H1 (cell line): Measurements from ENCODE around the gene HARS1.

Source experiments
- CEBPB ChIP-seq: IDR thresholded peaks from 2 replicates; pipeline ENCODE4 v1.6.1; 2012; ENCODE audit warnings: low read depth, low read length
- CREB1 ChIP-seq: IDR thresholded peaks from 2 replicates; pipeline ENCODE4 v1.6.1; 2012; ENCODE audit warnings: inconsistent platforms
- EZH2 ChIP-seq: fragments of 200-600 bp; sonication (generic); IDR thresholded peaks from 2 replicates; pipeline ENCODE4 v1.7.1; 2012; ENCODE audit warnings: low read depth, mild to moderate bottlenecking, moderate library complexity, low read length, inconsistent platforms; ENCODE audit not compliant: severe bottlenecking
- JUN ChIP-seq: IDR thresholded peaks from 2 replicates; pipeline ENCODE4 v1.6.1; 2011; ENCODE audit warnings: low read depth, mild to moderate bottlenecking, improper control_type of control experiment, low read length
- SP1 ChIP-seq: IDR thresholded peaks from 2 replicates; pipeline ENCODE4 v1.6.1; 2011; ENCODE audit warnings: low read depth, low read length
- TF ChIP-seq, protein P1 (sequence below), 3 experiments: IDR thresholded peaks; 1 replicate in 2 of 3; 2 replicates in 1 of 3; pipeline versions ENCODE4 v1.5.1 to v1.6.1; 2011; ENCODE audit warnings: low read length in 3 of 3, mild to moderate bottlenecking in 3 of 3, inconsistent platforms in 2 of 3, low read depth in 1 of 3, moderate library complexity in 1 of 3; ENCODE audit not compliant: insufficient read depth in 1 of 3; ENCODE audit errors: control extremely low read depth in 1 of 3

DNA sequence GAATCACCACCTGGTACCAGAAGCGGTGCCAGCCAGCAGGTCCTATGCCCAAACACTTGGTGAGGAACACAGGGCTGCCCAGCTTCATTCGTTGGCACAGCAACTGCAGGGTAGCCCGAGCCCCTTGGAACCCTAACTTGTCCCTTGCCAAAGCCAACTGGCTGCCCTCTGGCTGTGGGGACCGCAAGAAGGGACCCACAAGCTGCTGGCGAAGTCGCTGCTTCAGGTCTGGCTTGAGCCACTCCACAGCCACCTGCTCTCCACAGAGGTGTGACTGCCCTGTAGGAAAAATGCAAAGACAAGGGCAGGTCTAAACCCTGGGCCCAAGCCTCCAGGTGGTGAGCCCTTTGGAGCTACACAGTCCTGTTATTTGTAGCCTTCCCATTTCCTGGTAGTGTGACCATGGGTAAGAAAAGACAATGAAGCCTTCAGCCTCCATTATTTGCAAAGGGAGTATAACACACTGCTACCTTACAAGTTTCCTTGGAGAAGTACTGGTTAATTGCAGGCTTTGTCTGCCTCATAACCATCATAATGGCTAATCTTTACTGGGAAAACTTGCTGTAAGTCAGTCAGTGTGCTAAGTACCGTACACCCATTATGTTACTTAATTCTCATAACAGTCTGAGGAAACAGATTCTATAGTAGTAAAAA lies 19.6 kb downstream of the HARS1 start:
- TF ChIP-seq, protein P1, sequence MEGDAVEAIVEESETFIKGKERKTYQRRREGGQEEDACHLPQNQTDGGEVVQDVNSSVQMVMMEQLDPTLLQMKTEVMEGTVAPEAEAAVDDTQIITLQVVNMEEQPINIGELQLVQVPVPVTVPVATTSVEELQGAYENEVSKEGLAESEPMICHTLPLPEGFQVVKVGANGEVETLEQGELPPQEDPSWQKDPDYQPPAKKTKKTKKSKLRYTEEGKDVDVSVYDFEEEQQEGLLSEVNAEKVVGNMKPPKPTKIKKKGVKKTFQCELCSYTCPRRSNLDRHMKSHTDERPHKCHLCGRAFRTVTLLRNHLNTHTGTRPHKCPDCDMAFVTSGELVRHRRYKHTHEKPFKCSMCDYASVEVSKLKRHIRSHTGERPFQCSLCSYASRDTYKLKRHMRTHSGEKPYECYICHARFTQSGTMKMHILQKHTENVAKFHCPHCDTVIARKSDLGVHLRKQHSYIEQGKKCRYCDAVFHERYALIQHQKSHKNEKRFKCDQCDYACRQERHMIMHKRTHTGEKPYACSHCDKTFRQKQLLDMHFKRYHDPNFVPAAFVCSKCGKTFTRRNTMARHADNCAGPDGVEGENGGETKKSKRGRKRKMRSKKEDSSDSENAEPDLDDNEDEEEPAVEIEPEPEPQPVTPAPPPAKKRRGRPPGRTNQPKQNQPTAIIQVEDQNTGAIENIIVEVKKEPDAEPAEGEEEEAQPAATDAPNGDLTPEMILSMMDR (IDR thresholded peaks at IDR 0.05; ENCODE audit: control extremely low read depth in 1 of 3, insufficient read depth in 1 of 3, low read depth in 1 of 3, low read length in 3 of 3), result no peak
- TF ChIP-seq SP1 (no peak), JUN (no peak), CREB1 (no peak), CEBPB (no peak), EZH2 (no peak)
